ENCODE results near the gene MAP2K4. TPM values are rescaled to one million over a fixed set of nuclear protein-coding genes. Genes with fewer than 3 reads are reported as not detected.

MAP2K4 gene
- total RNA-seq, 2 donors from 2014 or later: 49.0 to 54.6 TPM

- DNase-seq: no peak
- Histone ChIP-seq H3K27me3 (ENCODE audit: control insufficient read depth, insufficient read depth, low read length, poor library complexity, severe bottlenecking) (no peaks in the 10 kb centered on the region), H3K36me3 (ENCODE audit: control insufficient read depth, insufficient read depth, low read length) (peaks cover 86% of the 10 kb centered on the region), H3K9me3 (ENCODE audit: control insufficient read depth, low read length) (no peaks in the 10 kb centered on the region), H3K4me1 (ENCODE audit: control insufficient read depth, insufficient read depth, low read length) (no peaks in the 10 kb centered on the region), H3K9ac (ENCODE audit: extremely low read depth, low read length, poor library complexity, severe bottlenecking) (no peak overlapping the region), H3K27ac (ENCODE audit: low read depth, low read length) (no peak overlapping the region), H3K4me3 (ENCODE audit: low read length) (no peak overlapping the region)
- 93 to 100% methylated on average over 1 of the region's 3 CpGs for WGBS, 2 experiments (ENCODE audit: insufficient coverage in 1 of 2, insufficient read length in 1 of 2)
- TF ChIP-seq CTCF (conservative IDR thresholded peaks at IDR 0.05): no peak
- H3K27me3 Mint-ChIP-seq (ENCODE audit: insufficient read depth): no peaks in the 10 kb centered on the region
- H3K36me3 Mint-ChIP-seq (ENCODE audit: low read depth): peaks cover 75% of the 10 kb centered on the region
- H3K27ac Mint-ChIP-seq: no peak overlapping the region
- H3K9me3 Mint-ChIP-seq: no peaks in the 10 kb centered on the region
- H3K4me3 Mint-ChIP-seq: no peak overlapping the region
- H3K4me1 Mint-ChIP-seq: peaks cover 3% of the 10 kb centered on the region
Observed at GRCh38 chr17:12114686-12115418, 94.2 kb downstream of the MAP2K4 start.

GRCh38 chr17:12116143-12116542, 95.5 kb downstream of the MAP2K4 start:
- no peaks in the 10 kb centered on the region for H3K27me3 ChIP-seq (ENCODE audit: control insufficient read depth, insufficient read depth, low read length, poor library complexity, severe bottlenecking)
- H3K4me1 ChIP-seq (ENCODE audit: control insufficient read depth, insufficient read depth, low read length): no peaks in the 10 kb centered on the region
- H3K9me3 ChIP-seq (ENCODE audit: control insufficient read depth, low read length): no peaks in the 10 kb centered on the region
- H3K27ac ChIP-seq (ENCODE audit: low read depth, low read length): no peak overlapping the region
- Mint-ChIP-seq H3K27ac (no peak overlapping the region), H3K4me1 (peaks cover 2% of the 10 kb centered on the region), H3K36me3 (ENCODE audit: low read depth) (peaks cover 73% of the 10 kb centered on the region), H3K27me3 (ENCODE audit: insufficient read depth) (no peaks in the 10 kb centered on the region), H3K4me3 (no peak overlapping the region), H3K9me3 (no peaks in the 10 kb centered on the region)
- H3K4me3 ChIP-seq (ENCODE audit: low read length): no peak overlapping the region
- H3K36me3 ChIP-seq (ENCODE audit: control insufficient read depth, insufficient read depth, low read length): peaks cover 79% of the 10 kb centered on the region
- no peak overlapping the region for H3K9ac ChIP-seq (ENCODE audit: extremely low read depth, low read length, poor library complexity, severe bottlenecking)
- DNase-seq: no peak
- TF ChIP-seq CTCF (conservative IDR thresholded peaks at IDR 0.05): no peak

- no peak overlapping the region for H3K4me3 Mint-ChIP-seq
- WGBS, 2 experiments (ENCODE audit: insufficient coverage in 1 of 2, insufficient read length in 1 of 2): 86% methylated on average over 1 to 3 of the region's 3 CpGs
- TF ChIP-seq CTCF (conservative IDR thresholded peaks at IDR 0.05): no peak
- no peaks in the 10 kb centered on the region for H3K9me3 ChIP-seq (ENCODE audit: control insufficient read depth, low read length)
- peaks cover 57% of the 10 kb centered on the region for H3K36me3 ChIP-seq (ENCODE audit: control insufficient read depth, insufficient read depth, low read length)
- H3K4me1 ChIP-seq (ENCODE audit: control insufficient read depth, insufficient read depth, low read length): no peaks in the 10 kb centered on the region
- H3K27ac Mint-ChIP-seq: no peak overlapping the region
- H3K4me3 ChIP-seq (ENCODE audit: low read length): no peak overlapping the region
- peaks cover 52% of the 10 kb centered on the region for H3K36me3 Mint-ChIP-seq (ENCODE audit: low read depth)
- H3K9me3 Mint-ChIP-seq: no peaks in the 10 kb centered on the region
- DNase-seq: no peak
- no peaks in the 10 kb centered on the region for H3K27me3 Mint-ChIP-seq (ENCODE audit: insufficient read depth)
- no peak overlapping the region for H3K27ac ChIP-seq (ENCODE audit: low read depth, low read length)
- H3K4me1 Mint-ChIP-seq: peaks cover 23% of the 10 kb centered on the region
- no peak overlapping the region for H3K9ac ChIP-seq (ENCODE audit: extremely low read depth, low read length, poor library complexity, severe bottlenecking)
- H3K27me3 ChIP-seq (ENCODE audit: control insufficient read depth, insufficient read depth, low read length, poor library complexity, severe bottlenecking): no peaks in the 10 kb centered on the region
Observed at GRCh38 chr17:12118617-12119016, 97.9 kb downstream of the MAP2K4 start.
